Measurements from ENCODE around the gene OGDH. TPM values are rescaled to one million over a fixed set of nuclear protein-coding genes. Genes with fewer than 3 reads are reported as not detected.
A peak's percentile ranks its signal among the peaks of the same experiment; 100 is the strongest.

The OGDH gene
- total RNA-seq, 1 donor from 2014 or later = 35.1 TPM

DNA sequence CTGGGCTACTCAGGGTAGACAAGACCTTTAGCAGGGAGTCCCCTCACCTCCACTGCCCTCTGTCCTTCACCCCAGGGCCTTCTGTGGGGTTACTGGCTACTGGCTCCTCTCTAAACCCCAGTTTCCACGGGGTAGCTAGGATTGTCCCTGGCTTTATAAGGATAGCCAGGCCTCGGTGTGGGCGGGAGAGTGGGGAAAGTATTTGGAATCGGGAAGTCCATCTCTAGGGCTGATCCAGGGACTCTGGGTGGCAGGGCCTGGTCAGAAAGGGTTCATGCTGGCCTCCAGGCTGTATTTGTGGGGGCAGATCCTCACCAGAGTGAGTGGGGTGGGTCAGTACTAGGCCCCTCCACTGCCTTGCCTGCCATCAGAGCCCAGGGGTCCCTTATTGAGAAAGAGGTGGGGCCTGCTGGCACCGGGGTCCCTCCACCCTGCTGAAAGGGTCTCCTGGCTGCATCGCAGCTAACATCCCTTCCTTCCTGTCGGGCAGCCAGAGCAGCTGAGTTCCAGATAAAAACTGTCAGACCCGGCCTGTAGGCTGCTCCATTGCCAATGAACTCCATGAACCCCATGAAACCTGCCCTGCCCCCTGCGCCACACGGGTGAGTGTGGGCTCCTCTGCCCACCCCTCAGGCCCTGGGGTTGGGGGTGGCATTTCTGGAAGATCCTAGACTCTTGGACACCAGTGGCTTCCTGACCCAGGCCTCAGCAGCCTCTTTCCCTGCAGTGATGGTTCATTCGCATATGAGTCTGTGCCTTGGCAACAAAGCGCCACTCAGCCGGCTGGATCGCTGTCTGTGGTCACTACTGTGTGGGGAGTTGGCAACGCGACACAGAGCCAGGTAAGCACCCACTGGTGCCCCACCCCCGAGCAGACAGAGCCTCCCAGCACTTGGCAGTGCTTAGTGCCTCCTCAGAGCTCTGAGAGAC, 149.5 kb downstream of the OGDH start:
- DNase-seq (ENCODE audit: low spot score in 2 of 2) = no peak
- FAIRE-seq = no peak

DNA sequence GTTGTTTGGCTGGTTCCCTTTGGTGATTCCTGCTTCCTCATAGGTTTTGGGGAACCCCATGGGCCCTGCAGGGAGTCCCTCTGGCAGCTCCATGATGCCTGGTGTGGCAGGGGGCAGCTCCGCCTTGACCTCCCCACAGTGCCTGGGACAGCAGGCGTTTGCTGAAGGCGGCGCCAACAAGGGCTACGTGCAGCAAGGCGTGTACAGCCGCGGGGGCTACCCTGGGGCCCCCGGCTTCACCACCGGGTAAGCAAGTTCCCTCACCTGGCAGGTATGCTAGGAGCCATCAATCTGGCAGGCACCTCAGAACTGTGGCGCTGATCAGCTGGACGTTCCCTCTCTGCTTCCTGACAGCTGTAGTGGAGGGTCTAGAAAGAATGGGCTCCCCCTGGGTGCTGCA, 150.5 kb downstream of the OGDH start:
- DNase-seq (ENCODE audit: low spot score in 2 of 2) = no peak
- FAIRE-seq = no peak

GRCh38 chr7:44757311-44757710, 150.9 kb downstream of the OGDH start:
- FAIRE-seq (no peak), DNase-seq (ENCODE audit: low spot score in 2 of 2) (peak; percentile 52 to 73)

DNA sequence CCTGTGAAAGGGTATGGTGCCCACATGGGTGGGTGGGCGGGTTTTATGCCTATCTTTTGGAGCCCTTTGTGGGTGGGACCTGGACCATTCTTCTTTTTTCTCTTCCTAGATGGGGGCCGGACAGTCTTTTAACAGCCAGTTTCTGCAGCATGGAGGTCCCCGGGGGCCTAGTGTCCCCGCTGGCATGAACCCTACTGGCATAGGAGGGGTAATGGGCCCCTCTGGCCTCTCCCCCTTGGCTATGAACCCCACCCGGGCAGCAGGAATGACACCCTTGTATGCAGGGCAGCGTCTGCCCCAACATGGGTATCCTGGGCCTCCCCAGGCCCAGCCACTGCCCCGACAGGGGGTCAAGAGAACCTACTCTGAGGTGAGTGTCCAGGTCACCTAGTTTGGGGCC, 151.3 kb downstream of the OGDH start:
- FAIRE-seq = no peak
- no peak for DNase-seq (ENCODE audit: low spot score in 2 of 2)

Other genes starting within 250 kb of the OGDH start
- 110 TPM for gene NUDCD3, start 116.0 kb upstream of the OGDH start, total RNA-seq
- not detected for gene NPC1L1, start 65.3 kb upstream of the OGDH start, total RNA-seq
- gene DDX56, start 32.7 kb upstream of the OGDH start, total RNA-seq = 39.5 TPM
- 73.4 TPM for gene TMED4, start 24.4 kb upstream of the OGDH start, total RNA-seq
- gene ZMIZ2, start 142.2 kb downstream of the OGDH start, total RNA-seq = 9.8 TPM
- 518 TPM for gene PPIA, start 190.1 kb downstream of the OGDH start, total RNA-seq
- gene H2AZ2, start 241.5 kb downstream of the OGDH start, total RNA-seq = 227 TPM

Data from frontal cortex (tissue), 4 donors.